ENCODE results near the gene GLIS1.

DNA sequence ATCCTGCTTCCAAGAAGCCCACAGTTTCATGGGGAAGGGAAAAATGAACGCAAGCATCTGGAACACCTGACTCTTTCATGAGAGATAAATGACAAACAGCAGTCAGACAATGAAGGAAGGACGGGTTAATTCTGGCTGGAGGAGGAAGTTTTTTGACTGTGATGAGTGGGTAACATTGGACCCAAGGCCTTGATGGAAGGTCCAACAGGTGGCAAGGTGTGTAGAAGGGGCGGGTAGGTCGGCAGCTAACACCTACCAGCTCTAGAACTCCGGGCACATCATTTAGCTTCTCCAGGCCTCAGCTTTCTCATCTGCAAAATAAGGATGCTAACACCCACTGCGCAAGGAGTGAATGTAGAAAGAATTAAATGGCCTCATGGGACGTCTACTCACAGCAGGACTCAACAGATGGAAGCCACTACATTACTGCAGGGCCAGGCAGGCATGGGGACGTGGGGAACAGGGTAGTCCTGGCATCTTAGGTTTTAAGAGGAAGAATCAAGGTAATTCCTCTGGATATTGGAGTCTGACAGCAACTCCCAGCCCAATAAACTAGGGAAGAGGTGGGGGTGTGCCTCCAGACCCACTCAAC is 12.9 kb downstream of the GLIS1 start:
- no peak for TF ChIP-seq POLR2AphosphoS5 (IDR thresholded peaks at IDR 0.05)
- TF ChIP-seq, protein P1, sequence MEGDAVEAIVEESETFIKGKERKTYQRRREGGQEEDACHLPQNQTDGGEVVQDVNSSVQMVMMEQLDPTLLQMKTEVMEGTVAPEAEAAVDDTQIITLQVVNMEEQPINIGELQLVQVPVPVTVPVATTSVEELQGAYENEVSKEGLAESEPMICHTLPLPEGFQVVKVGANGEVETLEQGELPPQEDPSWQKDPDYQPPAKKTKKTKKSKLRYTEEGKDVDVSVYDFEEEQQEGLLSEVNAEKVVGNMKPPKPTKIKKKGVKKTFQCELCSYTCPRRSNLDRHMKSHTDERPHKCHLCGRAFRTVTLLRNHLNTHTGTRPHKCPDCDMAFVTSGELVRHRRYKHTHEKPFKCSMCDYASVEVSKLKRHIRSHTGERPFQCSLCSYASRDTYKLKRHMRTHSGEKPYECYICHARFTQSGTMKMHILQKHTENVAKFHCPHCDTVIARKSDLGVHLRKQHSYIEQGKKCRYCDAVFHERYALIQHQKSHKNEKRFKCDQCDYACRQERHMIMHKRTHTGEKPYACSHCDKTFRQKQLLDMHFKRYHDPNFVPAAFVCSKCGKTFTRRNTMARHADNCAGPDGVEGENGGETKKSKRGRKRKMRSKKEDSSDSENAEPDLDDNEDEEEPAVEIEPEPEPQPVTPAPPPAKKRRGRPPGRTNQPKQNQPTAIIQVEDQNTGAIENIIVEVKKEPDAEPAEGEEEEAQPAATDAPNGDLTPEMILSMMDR (IDR thresholded peaks at IDR 0.05; ENCODE audit: poor library complexity, severe bottlenecking) = no peak

All from neural cell (in vitro differentiated cells).